AG09309 (cell line): ENCODE measurements around the gene TCERG1L.
"Not testable (repeated sequence)": the region's sequence is repeated elsewhere in the genome, so short reads cannot be mapped to it uniquely, and the experiment has no call there.

Experiments used
- DNase-seq: peaks from one replicate; pipeline ENCODE4 v3.0.0-alpha.2; 2010; ENCODE audit warnings: low read depth
- H3K4me3 ChIP-seq: 2 replicates; pipeline ENCODE4 v1.5.1; 2011; ENCODE audit warnings: mild to moderate bottlenecking, low read depth, low read length, moderate library complexity; ENCODE audit not compliant: control insufficient read depth
- TF ChIP-seq, protein P1 (sequence below): IDR thresholded peaks from 2 replicates; pipeline ENCODE4 v1.5.1; 2011; ENCODE audit warnings: mild to moderate bottlenecking, low read depth, low read length, inconsistent platforms; ENCODE audit not compliant: insufficient read depth, control insufficient read depth; ENCODE audit errors: missing control alignments

TCERG1L gene

DNA sequence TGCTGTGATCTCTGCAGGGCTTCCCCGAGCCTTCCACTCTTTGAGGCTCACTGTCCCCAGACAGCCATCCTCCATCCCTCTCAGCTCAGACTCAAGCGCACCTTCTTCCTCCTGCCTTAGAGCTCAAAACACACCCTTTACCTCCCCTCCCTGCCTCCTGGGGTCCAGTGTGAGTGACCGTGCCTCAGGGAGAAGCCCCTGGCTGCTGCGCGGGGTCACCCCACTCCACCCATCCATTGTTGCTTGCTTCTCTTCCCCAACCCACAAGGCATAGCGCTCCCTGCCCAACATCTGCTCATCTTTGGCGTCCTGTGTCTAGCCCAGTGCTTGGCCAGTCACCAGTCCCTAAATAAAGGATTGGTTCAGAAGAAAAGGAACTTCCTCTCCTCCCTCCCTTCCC, 170.3 kb downstream of the TCERG1L start:
- TF ChIP-seq, protein P1, sequence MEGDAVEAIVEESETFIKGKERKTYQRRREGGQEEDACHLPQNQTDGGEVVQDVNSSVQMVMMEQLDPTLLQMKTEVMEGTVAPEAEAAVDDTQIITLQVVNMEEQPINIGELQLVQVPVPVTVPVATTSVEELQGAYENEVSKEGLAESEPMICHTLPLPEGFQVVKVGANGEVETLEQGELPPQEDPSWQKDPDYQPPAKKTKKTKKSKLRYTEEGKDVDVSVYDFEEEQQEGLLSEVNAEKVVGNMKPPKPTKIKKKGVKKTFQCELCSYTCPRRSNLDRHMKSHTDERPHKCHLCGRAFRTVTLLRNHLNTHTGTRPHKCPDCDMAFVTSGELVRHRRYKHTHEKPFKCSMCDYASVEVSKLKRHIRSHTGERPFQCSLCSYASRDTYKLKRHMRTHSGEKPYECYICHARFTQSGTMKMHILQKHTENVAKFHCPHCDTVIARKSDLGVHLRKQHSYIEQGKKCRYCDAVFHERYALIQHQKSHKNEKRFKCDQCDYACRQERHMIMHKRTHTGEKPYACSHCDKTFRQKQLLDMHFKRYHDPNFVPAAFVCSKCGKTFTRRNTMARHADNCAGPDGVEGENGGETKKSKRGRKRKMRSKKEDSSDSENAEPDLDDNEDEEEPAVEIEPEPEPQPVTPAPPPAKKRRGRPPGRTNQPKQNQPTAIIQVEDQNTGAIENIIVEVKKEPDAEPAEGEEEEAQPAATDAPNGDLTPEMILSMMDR: no peak
- DNase-seq: no peak

DNA sequence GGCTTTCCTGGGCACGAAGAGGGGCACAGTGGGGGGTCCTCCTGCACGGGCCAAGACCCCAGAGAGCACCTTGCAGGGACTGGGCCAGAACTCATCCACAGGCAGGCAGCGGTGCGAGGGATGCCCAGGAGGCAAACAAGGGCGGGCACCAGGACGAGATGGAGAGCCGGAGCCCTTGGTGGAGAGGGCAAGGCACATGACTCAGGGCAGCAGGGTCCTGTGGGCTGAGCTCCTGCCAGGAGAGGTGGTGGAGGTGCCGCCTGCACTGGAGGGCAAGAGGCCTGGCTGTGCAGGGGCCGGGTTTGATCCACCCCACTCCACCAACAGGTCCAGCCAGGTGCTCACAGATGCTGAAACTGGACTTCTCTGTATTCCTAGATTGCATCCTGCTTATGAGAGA, 170.9 kb downstream of the TCERG1L start:
- TF ChIP-seq, protein P1: no peak
- no peak for DNase-seq
- H3K4me3 ChIP-seq: no peak overlapping the region

More for the DNA sequence above, 170.3 kb downstream of the TCERG1L start:
- no peak overlapping the region for H3K4me3 ChIP-seq

DNA sequence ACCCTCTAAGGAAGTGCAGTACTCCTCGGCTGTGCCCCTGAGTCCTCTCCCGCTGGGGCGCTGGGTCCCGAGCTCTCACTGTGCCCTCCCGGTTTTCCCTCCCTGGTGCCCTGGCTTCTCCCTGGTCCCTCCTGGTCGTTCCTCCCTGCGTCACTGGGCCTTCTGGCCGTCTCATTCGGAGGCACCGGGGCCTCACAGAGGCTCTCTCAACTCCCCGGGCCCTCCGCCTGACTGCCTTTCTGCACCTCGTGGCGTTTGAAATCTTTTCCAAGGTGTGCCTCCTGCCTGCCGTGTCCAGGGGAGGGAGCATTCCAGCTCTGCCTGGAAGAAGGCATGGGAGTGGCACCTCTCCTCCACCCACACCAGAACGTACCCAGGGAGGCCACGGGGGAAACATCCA, 174.3 kb downstream of the TCERG1L start:
- H3K4me3 ChIP-seq: no peak overlapping the region
- TF ChIP-seq, protein P1: no peak
- no peak for DNase-seq

DNA sequence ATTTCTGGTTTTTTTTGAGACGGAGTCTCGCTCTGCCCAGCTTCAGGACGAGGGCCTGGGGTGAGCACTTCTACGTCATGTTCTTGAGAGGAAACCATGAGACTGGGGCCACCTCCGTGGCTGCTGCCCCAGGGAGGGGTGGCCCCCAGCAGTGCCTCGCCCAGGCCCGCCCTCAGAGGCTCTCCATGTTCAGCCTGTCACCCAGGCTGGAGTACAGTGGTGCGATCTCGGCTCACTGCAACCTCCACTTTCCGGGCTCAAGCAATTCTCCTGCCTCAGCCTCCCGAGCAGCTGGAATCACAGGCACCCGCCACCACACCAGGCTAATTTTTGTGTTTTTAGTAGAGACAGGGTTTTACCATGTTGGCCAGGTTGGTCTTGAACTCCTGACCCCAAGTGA, 175.2 kb downstream of the TCERG1L start:
- DNase-seq, H3K4me3 ChIP-seq: not testable (repeated sequence)

DNA sequence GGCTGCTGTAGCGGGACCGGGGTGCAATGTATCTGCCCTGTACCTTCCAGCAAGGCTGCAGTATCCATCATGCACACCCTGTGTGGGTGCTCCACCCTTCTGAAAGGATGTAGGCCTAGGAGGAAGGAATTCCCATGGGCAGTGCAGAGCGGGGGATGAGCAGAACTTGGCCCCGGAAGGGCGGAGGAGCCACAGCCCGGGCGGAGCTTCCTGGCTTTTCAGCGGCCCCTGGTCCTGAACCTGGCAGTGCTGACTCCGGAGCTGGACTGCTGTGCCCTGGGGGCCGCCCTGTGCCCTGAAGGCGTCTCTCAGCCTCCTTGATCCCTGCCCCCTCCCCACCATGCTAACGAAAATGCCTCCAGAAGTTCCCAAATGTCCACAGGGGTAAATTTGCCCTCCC, 175.8 kb downstream of the TCERG1L start:
- TF ChIP-seq, protein P1: no peak
- no peak overlapping the region for H3K4me3 ChIP-seq
- DNase-seq: no peak

DNA sequence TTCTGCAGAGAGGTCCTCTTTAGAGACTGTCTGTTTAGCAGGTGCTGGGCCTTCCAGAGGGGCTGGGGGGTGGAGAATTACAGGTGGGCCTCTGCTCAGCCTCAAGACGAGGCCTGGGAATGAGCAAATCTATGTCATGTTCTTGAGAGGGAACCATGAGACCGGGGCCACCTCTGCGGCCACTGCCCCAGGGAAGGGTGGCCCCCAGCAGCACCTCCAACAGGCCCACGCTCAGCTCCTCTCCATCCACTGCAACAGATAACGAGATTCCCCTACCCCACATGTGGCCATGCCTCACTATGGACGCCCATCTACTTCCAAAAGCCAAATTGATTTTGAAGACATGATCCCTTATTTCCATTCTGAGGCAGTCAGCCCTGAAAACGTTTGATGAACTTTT, 176.9 kb downstream of the TCERG1L start:
- H3K4me3 ChIP-seq: no peak overlapping the region
- no peak for DNase-seq
- TF ChIP-seq, protein P1: no peak

DNA sequence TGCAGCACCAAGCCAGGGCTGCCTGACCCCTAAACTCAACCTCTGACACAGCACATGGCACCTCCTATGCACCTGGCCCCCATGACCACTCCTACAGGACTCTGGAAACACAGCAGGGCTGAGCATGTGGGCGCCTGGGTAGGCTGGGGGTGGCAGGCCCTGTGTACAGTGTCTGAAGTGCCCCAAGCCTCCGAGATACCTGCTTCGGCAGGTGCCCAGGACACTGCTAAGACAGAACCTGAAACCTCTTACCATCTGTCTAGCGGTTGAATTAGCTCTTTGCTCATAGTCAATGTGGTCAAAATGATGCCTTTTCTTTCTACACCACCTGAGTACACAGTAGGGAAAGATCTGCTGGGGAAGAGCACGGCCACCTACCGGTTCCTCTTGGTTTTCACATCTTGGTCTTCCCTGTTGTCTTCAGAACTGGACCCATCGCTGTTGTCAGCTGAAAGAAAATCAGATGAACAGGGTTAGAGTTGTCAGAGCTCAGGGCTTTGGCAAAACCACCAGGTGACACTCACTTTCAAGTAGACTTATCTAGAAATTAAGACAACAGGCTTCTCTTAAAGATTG, 177.4 kb downstream of the TCERG1L start:
- no peak for DNase-seq
- TF ChIP-seq, protein P1: no peak
- no peak overlapping the region for H3K4me3 ChIP-seq
